GM12878 (cell line): ENCODE measurements around the gene SPOCD1. TPM values are rescaled to one million over a fixed set of nuclear protein-coding genes. Genes with fewer than 3 reads are reported as not detected.

ENCODE experiments used
- ATAC-seq: fragments of 200-7000 bp; cut with Tn5 transposase; 3 replicates; pipeline ENCODE4 v1.9.1; 2020; ENCODE audit warnings: mild to moderate bottlenecking, moderate library complexity
- BruUV-seq: library from RNA; stranded (reverse); fragments of 400-500 nt; replicated peaks from 2 replicates; lab custom pipeline; 2021; lab: Mats Ljungman, UMichigan
- CTCF ChIA-PET: fragments of 300-600 bp; sonication (Branson Sonifier 250); formaldehyde crosslinking; extraction: SDS; loops from one replicate; lab custom pipeline; 2021; ENCODE audit warnings: inconsistent platforms; lab: Yijun Ruan, JAX
- POLR2A ChIA-PET: fragments of 350-600 bp; formaldehyde crosslinking; extraction: SDS; loops from one replicate; lab custom pipeline; 2021; ENCODE audit warnings: inconsistent platforms; lab: Charles Lee
- RAD21 ChIA-PET: fragments of 300-600 bp; sonication (Branson Sonifier 250); formaldehyde crosslinking; loops from one replicate; lab custom pipeline; 2023; ENCODE audit warnings: antibody characterized with exemption; ENCODE audit not compliant: unreplicated experiment; lab: Charles Lee
- SMC1A ChIA-PET: fragments of 300-600 bp; sonication (Branson Sonifier 250); formaldehyde crosslinking; loops from one replicate; lab custom pipeline; 2023; ENCODE audit not compliant: unreplicated experiment, uncharacterized antibody; lab: Charles Lee
- DNase-seq: peaks from one replicate; pipeline ENCODE4 v3.0.0-alpha.2; 2011; ENCODE audit warnings: low read depth, low spot score
- FAIRE-seq: peaks from 3 replicates; lab custom pipeline; 2011; peaks lifted over from hg19 to GRCh38; lab: Jason Lieb, UNC
- H2AFZ ChIP-seq: 2 replicates; pipeline ENCODE4 v1.6.0; 2011; ENCODE audit warnings: low read depth, low read length, control low read depth; ENCODE audit not compliant: control insufficient read depth
- H3K27ac ChIP-seq: 2 replicates; pipeline ENCODE4 v1.5.1; 2011; ENCODE audit warnings: control low read depth; ENCODE audit not compliant: control insufficient read depth, insufficient read depth
- H3K27me3 ChIP-seq, 2 experiments: replicated peaks in 1 of 2; 2 replicates each; pipeline versions ENCODE4 v1.6.0 to v1.6.1; 2011; ENCODE audit warnings: low read length in 1 of 2; ENCODE audit not compliant: control insufficient read depth in 2 of 2, insufficient read depth in 2 of 2
- H3K36me3 ChIP-seq, 2 experiments: 2 replicates each; pipeline ENCODE4 v1.5.1; 2011; ENCODE audit warnings: low read length in 1 of 2; ENCODE audit not compliant: control insufficient read depth in 2 of 2, insufficient read depth in 2 of 2
- H3K4me1 ChIP-seq: 2 replicates; pipeline ENCODE4 v1.6.1; 2011; ENCODE audit warnings: mild to moderate bottlenecking, low read length, moderate library complexity, mixed read lengths; ENCODE audit not compliant: control insufficient read depth, insufficient read depth
- H3K4me2 ChIP-seq: 2 replicates; pipeline ENCODE4 v1.6.0; 2011; ENCODE audit warnings: control low read depth; ENCODE audit not compliant: control insufficient read depth, insufficient read depth
- H3K4me3 ChIP-seq: fragments of 200-600 bp; sonication (generic); 2 replicates; pipeline ENCODE4 v1.5.1; 2016
- H3K79me2 ChIP-seq: 2 replicates; pipeline ENCODE4 v1.6.0; 2011; ENCODE audit warnings: low read length; ENCODE audit not compliant: control insufficient read depth, insufficient read depth
- H3K9ac ChIP-seq: 2 replicates; pipeline ENCODE4 v1.8.0; 2011; ENCODE audit warnings: low read length, control low read depth, mixed read lengths; ENCODE audit not compliant: control insufficient read depth, insufficient read depth
- H3K9me3 ChIP-seq: replicated peaks from 3 replicates; pipeline ENCODE4 v1.5.1; 2011; ENCODE audit warnings: mild to moderate bottlenecking, low read length; ENCODE audit not compliant: control insufficient read depth, insufficient read depth
- H4K20me1 ChIP-seq: 2 replicates; pipeline ENCODE4 v1.6.0; 2011; ENCODE audit not compliant: control insufficient read depth, insufficient read depth
- WGBS: methylation state at CpG from one replicate; pipeline ENCODE4 v1.1.6; 2016; ENCODE audit warnings: low lambda C conversion rate; ENCODE audit not compliant: insufficient replicate concordance, insufficient coverage; ENCODE audit errors: missing lambda C conversion rate; 5-methylcytosine and 5-hydroxymethylcytosine counted together
- in situ Hi-C: fragments of 300-500 bp; cut with MboI; formaldehyde crosslinking; loops from 9 replicates; pipeline ENCODE4 v1.14.3; 2018; ENCODE audit warnings: mixed read lengths
- intact Hi-C: fragments of 100-400 bp; cut with micrococcal nuclease; formaldehyde crosslinking; loops from one replicate; pipeline ENCODE4 v1.14.2; 2022; ENCODE audit not compliant: unreplicated experiment
- polyA plus RNA-seq, 11 experiments: library from polyadenylated mRNA; depleted of rRNA in 4 of 11; unstranded in 6 of 11; stranded (reverse) in 5 of 11; fragments of >200 nt; fragmentation: Nextera tagmentation in 4 of 11; fragmentation: Illumina TruSeq in 1 of 11; extraction: Ambion mirVana in 4 of 11; extraction: Trizol in 1 of 11; gene quantifications; 1 replicate in 1 of 11; 2 replicates in 10 of 11; pipeline versions ENCODE4 v1.2.1 to v1.2.3, GENCODE V29; 2011 to 2016; ENCODE audit warnings: inconsistent platforms in 2 of 11, missing spikeins in 2 of 11, low read depth in 1 of 11
- total RNA-seq, 4 experiments: library from RNA; depleted of rRNA in 3 of 4; stranded (reverse); fragments of >200 nt in 3 of 4; fragmentation: Illumina TruSeq in 1 of 4; extraction: Trizol in 1 of 4; gene quantifications; 2 replicates each; pipeline versions ENCODE4 v1.2.1 to v1.2.3, GENCODE V29; 2013 to 2021
- TF ChIP-seq, protein P1 (sequence below): IDR thresholded peaks from 2 replicates; pipeline ENCODE4 v1.6.1; 2012; ENCODE audit warnings: mild to moderate bottlenecking, low read depth, low read length
- TF ChIP-seq, protein P2 (sequence below): fragments of 450-650 bp; IDR thresholded peaks from 2 replicates; pipeline ENCODE4 v1.6.1; 2017; ENCODE audit warnings: borderline replicate concordance

Gene SPOCD1
- total and polyA plus RNA-seq, 10 of the 15 experiments (the other 5 are each of a cell fraction or from before 2014, with no cell fraction given) = 0.02 to 0.65 (median 0.13) TPM; not detected in 4

GRCh38 chr1:31818206-31818605 lies 2.4 kb upstream of the SPOCD1 start:
- no TSS peak for BruUV-seq
- Histone ChIP-seq H3K79me2 (no peaks in the 10 kb centered on the region), H3K27ac (no peak overlapping the region), H4K20me1 (no peaks in the 10 kb centered on the region), H3K36me3 (no peaks in the 10 kb centered on the region), H3K9me3 (no peaks in the 10 kb centered on the region), H3K9ac (no peak overlapping the region), H3K4me1 (no peaks in the 10 kb centered on the region), H3K27me3 (no peaks in the 10 kb centered on the region), H2AFZ (no peak overlapping the region), H3K4me3 (no peak overlapping the region), H3K4me2 (no peak overlapping the region)
- ChIA-PET RAD21 (interaction anchor here (2.0 kb wide), 1 partner anchor 75 kb away, joined by 5 read pairs; no protein-coding TSS in a partner anchor), POLR2A (interaction anchor here (0.6 kb wide), 1 partner anchor 142 kb away, joined by 4 read pairs; no protein-coding TSS in a partner anchor), CTCF (interaction anchor here (1.2 to 6.4 kb wide), 2 partner anchors 29 to 145 kb away, joined by 3 to 85 read pairs; no protein-coding TSS in a partner anchor), SMC1A (interaction anchor here (0.6 to 1.5 kb wide), 3 partner anchors 9 to 153 kb away, joined by 3 to 7 read pairs (median 4); no protein-coding TSS in a partner anchor)
- intact Hi-C loops (loop anchor here (5.0 kb wide), 2 partner anchors 114 to 244 kb away; no protein-coding TSS in a partner anchor), in situ Hi-C loops (loop anchor here (5.0 kb wide), 1 partner anchor 144 kb away; no protein-coding TSS in a partner anchor)
- FAIRE-seq = no peak
- DNase-seq = no peak
- TF ChIP-seq, protein P1, sequence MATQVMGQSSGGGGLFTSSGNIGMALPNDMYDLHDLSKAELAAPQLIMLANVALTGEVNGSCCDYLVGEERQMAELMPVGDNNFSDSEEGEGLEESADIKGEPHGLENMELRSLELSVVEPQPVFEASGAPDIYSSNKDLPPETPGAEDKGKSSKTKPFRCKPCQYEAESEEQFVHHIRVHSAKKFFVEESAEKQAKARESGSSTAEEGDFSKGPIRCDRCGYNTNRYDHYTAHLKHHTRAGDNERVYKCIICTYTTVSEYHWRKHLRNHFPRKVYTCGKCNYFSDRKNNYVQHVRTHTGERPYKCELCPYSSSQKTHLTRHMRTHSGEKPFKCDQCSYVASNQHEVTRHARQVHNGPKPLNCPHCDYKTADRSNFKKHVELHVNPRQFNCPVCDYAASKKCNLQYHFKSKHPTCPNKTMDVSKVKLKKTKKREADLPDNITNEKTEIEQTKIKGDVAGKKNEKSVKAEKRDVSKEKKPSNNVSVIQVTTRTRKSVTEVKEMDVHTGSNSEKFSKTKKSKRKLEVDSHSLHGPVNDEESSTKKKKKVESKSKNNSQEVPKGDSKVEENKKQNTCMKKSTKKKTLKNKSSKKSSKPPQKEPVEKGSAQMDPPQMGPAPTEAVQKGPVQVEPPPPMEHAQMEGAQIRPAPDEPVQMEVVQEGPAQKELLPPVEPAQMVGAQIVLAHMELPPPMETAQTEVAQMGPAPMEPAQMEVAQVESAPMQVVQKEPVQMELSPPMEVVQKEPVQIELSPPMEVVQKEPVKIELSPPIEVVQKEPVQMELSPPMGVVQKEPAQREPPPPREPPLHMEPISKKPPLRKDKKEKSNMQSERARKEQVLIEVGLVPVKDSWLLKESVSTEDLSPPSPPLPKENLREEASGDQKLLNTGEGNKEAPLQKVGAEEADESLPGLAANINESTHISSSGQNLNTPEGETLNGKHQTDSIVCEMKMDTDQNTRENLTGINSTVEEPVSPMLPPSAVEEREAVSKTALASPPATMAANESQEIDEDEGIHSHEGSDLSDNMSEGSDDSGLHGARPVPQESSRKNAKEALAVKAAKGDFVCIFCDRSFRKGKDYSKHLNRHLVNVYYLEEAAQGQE = no peak
- TF ChIP-seq, protein P2, sequence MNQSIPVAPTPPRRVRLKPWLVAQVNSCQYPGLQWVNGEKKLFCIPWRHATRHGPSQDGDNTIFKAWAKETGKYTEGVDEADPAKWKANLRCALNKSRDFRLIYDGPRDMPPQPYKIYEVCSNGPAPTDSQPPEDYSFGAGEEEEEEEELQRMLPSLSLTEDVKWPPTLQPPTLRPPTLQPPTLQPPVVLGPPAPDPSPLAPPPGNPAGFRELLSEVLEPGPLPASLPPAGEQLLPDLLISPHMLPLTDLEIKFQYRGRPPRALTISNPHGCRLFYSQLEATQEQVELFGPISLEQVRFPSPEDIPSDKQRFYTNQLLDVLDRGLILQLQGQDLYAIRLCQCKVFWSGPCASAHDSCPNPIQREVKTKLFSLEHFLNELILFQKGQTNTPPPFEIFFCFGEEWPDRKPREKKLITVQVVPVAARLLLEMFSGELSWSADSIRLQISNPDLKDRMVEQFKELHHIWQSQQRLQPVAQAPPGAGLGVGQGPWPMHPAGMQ = no peak
- WGBS = 93% methylated on average over 1 of the region's 1 CpG
- no peak for ATAC-seq
